HCT116 (cell line): ENCODE measurements around the gene ZNF318. TPM values are rescaled to one million over a fixed set of nuclear protein-coding genes. Genes with fewer than 3 reads are reported as not detected.

Experiments
- ATAC-seq: fragments of 200-7000 bp; cut with Tn5 transposase; 2 replicates; pipeline ENCODE4 v1.9.1; 2020; ENCODE audit warnings: mild to moderate bottlenecking, moderate library complexity
- BruUV-seq: library from RNA; stranded (reverse); fragments of 400-500 nt; replicated peaks from 2 replicates; lab custom pipeline; 2021; lab: Mats Ljungman, UMichigan
- CTCF ChIA-PET: fragments of 300-600 bp; sonication (Branson Sonifier 250); formaldehyde crosslinking; loops from one replicate; lab custom pipeline; 2021; ENCODE audit warnings: antibody characterized with exemption; lab: Charles Lee
- POLR2A ChIA-PET: fragments of 300-600, 350-600 bp; sonication (Branson Sonifier 250); formaldehyde crosslinking; loops from one replicate; lab custom pipeline; 2021; ENCODE audit warnings: antibody characterized with exemption; lab: Charles Lee
- RAD21 ChIA-PET, 2 experiments: fragments of 300-600 bp; sonication (Branson Sonifier 250); formaldehyde crosslinking; loops; one replicate each; lab custom pipeline; 2023; ENCODE audit warnings: low total read pairs in 2 of 2; ENCODE audit not compliant: uncharacterized antibody in 2 of 2, unreplicated experiment in 2 of 2, low non-redundant PET in 1 of 2; lab: Charles Lee
- DNase-seq: peaks from one replicate; pipeline ENCODE4 v3.0.0-alpha.2; 2010; ENCODE audit warnings: low read depth, low spot score
- H2AFZ ChIP-seq: fragments of 200-600 bp; shearing (Covaris generic), sonication (generic); 2 replicates; pipeline ENCODE4 v1.6.1; 2017; ENCODE audit warnings: low read depth, mixed run types, mixed read lengths, antibody characterized with exemption, low read length; ENCODE audit not compliant: poor library complexity, severe bottlenecking
- H3K27ac ChIP-seq: 2 replicates; pipeline ENCODE4 v1.5.1; 2012; ENCODE audit warnings: low read depth, low read length
- H3K27me3 ChIP-seq: fragments of 200-600 bp; sonication (generic); 2 replicates; pipeline ENCODE4 v1.6.1; 2016; ENCODE audit warnings: mixed run types, low read length, mixed read lengths; ENCODE audit not compliant: insufficient read depth
- H3K36me3 ChIP-seq, 2 experiments: fragments of 200-500 bp in 1 of 2; fragments of 200-600 bp in 1 of 2; sonication (Bioruptor generic) in 1 of 2; sonication (generic) in 1 of 2; 2 replicates each; pipeline versions ENCODE4 v1.5.1 to v1.6.1; 2014 to 2016; ENCODE audit warnings: low read length in 2 of 2, inconsistent platforms in 1 of 2, mixed read lengths in 1 of 2, mixed run types in 1 of 2; ENCODE audit not compliant: insufficient read depth in 2 of 2, control insufficient read depth in 1 of 2
- H3K4me1 ChIP-seq, 2 experiments: fragments of 200-600 bp in 1 of 2; sonication (generic) in 1 of 2; 2 replicates each; pipeline versions ENCODE4 v1.5.1 to v1.6.1; 2012 to 2017; ENCODE audit warnings: low read length in 2 of 2, inconsistent platforms in 1 of 2, mild to moderate bottlenecking in 1 of 2, mixed read lengths in 1 of 2, mixed run types in 1 of 2, moderate library complexity in 1 of 2; ENCODE audit not compliant: insufficient read depth in 2 of 2, control insufficient read depth in 1 of 2
- H3K4me2 ChIP-seq: fragments of 200-600 bp; sonication (generic); 2 replicates; pipeline ENCODE4 v1.6.1; 2017; ENCODE audit warnings: mixed run types, low read length, mixed read lengths
- H3K4me3 ChIP-seq, 2 experiments: fragments of 200-600 bp in 1 of 2; sonication (generic) in 1 of 2; replicated peaks in 1 of 2; 2 replicates each; pipeline ENCODE4 v1.5.1; 2011 to 2016; ENCODE audit warnings: low read length in 2 of 2, control low read depth in 1 of 2, low read depth in 1 of 2, mild to moderate bottlenecking in 1 of 2, mixed read lengths in 1 of 2, mixed run types in 1 of 2
- H3K79me2 ChIP-seq: fragments of 200-600 bp; sonication (generic); 2 replicates; pipeline ENCODE4 v1.6.1; 2017; ENCODE audit warnings: mild to moderate bottlenecking, mixed run types, low read length, moderate library complexity, mixed read lengths; ENCODE audit not compliant: insufficient read depth
- H3K9ac ChIP-seq: fragments of 200-600 bp; sonication (generic); 2 replicates; pipeline ENCODE4 v1.6.1; 2016; ENCODE audit warnings: low read length, mixed read lengths
- H3K9me2 ChIP-seq: fragments of 200-600 bp; sonication (generic), shearing (Covaris generic); 2 replicates; pipeline ENCODE4 v1.6.1; 2017; ENCODE audit warnings: mixed run types, mild to moderate bottlenecking, moderate library complexity; ENCODE audit not compliant: insufficient read depth
- H3K9me3 ChIP-seq, 2 experiments: fragments of 200-500 bp in 1 of 2; fragments of 200-600 bp in 1 of 2; sonication (Bioruptor generic) in 1 of 2; sonication (generic) in 1 of 2; 2 replicates each; pipeline ENCODE4 v1.6.1; 2014 to 2017; ENCODE audit warnings: low read length in 2 of 2, mixed read lengths in 2 of 2, inconsistent platforms in 1 of 2, low read depth in 1 of 2, mild to moderate bottlenecking in 1 of 2, mixed run types in 1 of 2, moderate library complexity in 1 of 2; ENCODE audit not compliant: control insufficient read depth in 1 of 2, insufficient read depth in 1 of 2
- H4K20me1 ChIP-seq: fragments of 200-600 bp; sonication (generic), shearing (Covaris generic); 2 replicates; pipeline ENCODE4 v1.6.1; 2017; ENCODE audit warnings: mixed run types, mild to moderate bottlenecking, moderate library complexity; ENCODE audit not compliant: insufficient read depth
- CBX3 ChIP-seq: IDR thresholded peaks from 2 replicates; pipeline ENCODE4 v1.6.1; 2012; ENCODE audit warnings: low read depth
- EZH2 ChIP-seq: fragments of 200-600 bp; sonication (generic); IDR thresholded peaks from 2 replicates; pipeline ENCODE4 v1.6.1; 2017; ENCODE audit warnings: antibody characterized with exemption, mixed run types
- EZH2phosphoT487 ChIP-seq: fragments of 200-600 bp; IDR thresholded peaks from 2 replicates; pipeline ENCODE4 v1.6.1; 2018; ENCODE audit warnings: antibody characterized with exemption, borderline replicate concordance
- FOSL1 ChIP-seq: IDR thresholded peaks from 2 replicates; pipeline ENCODE4 v1.6.1; 2012; ENCODE audit warnings: low read depth
- JUND ChIP-seq: IDR thresholded peaks from 2 replicates; pipeline ENCODE4 v1.6.1; 2012
- POLR2A ChIP-seq: IDR thresholded peaks from 2 replicates; pipeline ENCODE4 v1.7.0; 2011; ENCODE audit warnings: borderline replicate concordance; ENCODE audit not compliant: insufficient read depth, insufficient read length; ENCODE audit errors: extremely low read depth
- POLR2AphosphoS5 ChIP-seq: IDR thresholded peaks from 2 replicates; pipeline ENCODE4 v1.6.1; 2011; ENCODE audit warnings: mild to moderate bottlenecking, low read depth, low read length, moderate library complexity
- REST ChIP-seq: IDR thresholded peaks from 2 replicates; pipeline ENCODE4 v1.6.1; 2012; ENCODE audit warnings: low read depth
- SP1 ChIP-seq: IDR thresholded peaks from 2 replicates; pipeline ENCODE4 v1.6.1; 2012; ENCODE audit warnings: low read depth
- TCF7L2 ChIP-seq: IDR thresholded peaks from 2 replicates; pipeline ENCODE4 v1.7.0; 2011; ENCODE audit warnings: borderline replicate concordance, inconsistent platforms; ENCODE audit not compliant: insufficient read depth, insufficient read length; ENCODE audit errors: extremely low read depth
- ZBTB33 ChIP-seq: IDR thresholded peaks from 2 replicates; pipeline ENCODE4 v1.6.1; 2011; ENCODE audit warnings: mild to moderate bottlenecking, low read length, moderate library complexity; ENCODE audit not compliant: insufficient replicate concordance; ENCODE audit errors: extremely low read depth
- ZNF274 ChIP-seq: fragments of 200-500 bp; sonication (Bioruptor generic); IDR thresholded peaks from 2 replicates; pipeline ENCODE4 v1.6.1; 2014; ENCODE audit warnings: mild to moderate bottlenecking, low read depth, low read length, inconsistent platforms
- intact Hi-C: fragments of 100-400 bp; cut with micrococcal nuclease; formaldehyde crosslinking; loops from 2 replicates; pipeline ENCODE4 v1.10.0; 2022
- total RNA-seq: library from RNA; stranded (reverse); gene quantifications from one replicate; pipeline ENCODE4 v1.2.1, GENCODE V29; 2021; ENCODE audit not compliant: unreplicated experiment
- TF ChIP-seq, protein P1 (sequence below): IDR thresholded peaks from 2 replicates; pipeline ENCODE4 v1.6.1; 2012

ZNF318 gene
- total RNA-seq, 1 experiment from 2014 or later: 15.2 TPM

DNA sequence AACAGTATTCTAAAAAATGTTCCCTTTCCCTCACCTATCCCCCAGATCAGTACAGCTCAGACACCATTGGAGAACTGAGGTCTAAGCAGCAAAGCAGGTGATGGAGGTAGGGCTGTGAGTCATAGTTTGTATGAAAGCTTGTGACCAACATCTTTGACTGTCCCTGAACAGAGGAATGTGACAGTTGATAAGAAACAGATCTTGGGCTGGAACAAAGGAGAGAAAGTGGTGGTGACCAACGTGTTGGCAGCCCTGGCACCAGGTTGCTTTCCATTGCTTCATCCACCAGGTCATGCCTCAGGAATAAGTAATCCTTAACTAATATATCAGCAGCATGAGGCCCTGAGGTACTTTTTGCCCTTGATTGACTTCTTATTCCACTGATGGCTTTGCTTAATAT lies 40.9 kb downstream of the ZNF318 start:
- H3K4me3 ChIP-seq: no peak overlapping the region
- BruUV-seq: no TSS peak
- ChIA-PET RAD21 (no interaction called here), CTCF (no interaction called here), POLR2A (no interaction called here)
- H3K9ac ChIP-seq: no peak overlapping the region
- no peaks in the 10 kb centered on the region for H3K79me2 ChIP-seq
- H3K27ac ChIP-seq: no peak overlapping the region
- no peaks in the 10 kb centered on the region for H4K20me1 ChIP-seq
- peak; percentile 52; the same call in 1 of the 2 replicates for ATAC-seq
- H3K27me3 ChIP-seq: no peaks in the 10 kb centered on the region
- H3K9me3 ChIP-seq: no peaks in the 10 kb centered on the region
- H3K36me3 ChIP-seq: no peaks in the 10 kb centered on the region
- TF ChIP-seq SP1 (no peak), POLR2AphosphoS5 (no peak), ZBTB33 (no peak), ZNF274 (no peak), FOSL1 (no peak), POLR2A (no peak), TCF7L2 (no peak), JUND (no peak), CBX3 (no peak), EZH2 (no peak), REST (no peak), EZH2phosphoT487 (no peak)
- TF ChIP-seq, protein P1, sequence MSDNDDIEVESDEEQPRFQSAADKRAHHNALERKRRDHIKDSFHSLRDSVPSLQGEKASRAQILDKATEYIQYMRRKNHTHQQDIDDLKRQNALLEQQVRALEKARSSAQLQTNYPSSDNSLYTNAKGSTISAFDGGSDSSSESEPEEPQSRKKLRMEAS: no peak
- peaks cover 0 to 8% of the 10 kb centered on the region in 2 experiments; a peak in 2 of 4 replicates for H3K4me1 ChIP-seq
- no peak overlapping the region for H3K4me2 ChIP-seq
- H2AFZ ChIP-seq: no peak overlapping the region
- no peak for DNase-seq
- H3K9me2 ChIP-seq: no peaks in the 10 kb centered on the region
- intact Hi-C loops: no loop called here
